Neural progenitor cell (in vitro differentiated cells): ENCODE results near the gene MAGI1.

Experiments
- EZH2 ChIP-seq: fragments of 200-600 bp; sonication (generic); IDR thresholded peaks from 2 replicates; pipeline ENCODE4 v1.6.1; 2017; ENCODE audit warnings: antibody characterized with exemption, mild to moderate bottlenecking, moderate library complexity
- EZH2phosphoT487 ChIP-seq: fragments of 200-600 bp; sonication (generic); IDR thresholded peaks from 2 replicates; pipeline ENCODE4 v1.6.1; 2017; ENCODE audit warnings: antibody characterized with exemption
- TF ChIP-seq, protein P1 (sequence below): fragments of 200-600 bp; sonication (generic); IDR thresholded peaks from 2 replicates; pipeline ENCODE4 v1.5.1; 2017; ENCODE audit warnings: antibody characterized with exemption, mild to moderate bottlenecking

DNA sequence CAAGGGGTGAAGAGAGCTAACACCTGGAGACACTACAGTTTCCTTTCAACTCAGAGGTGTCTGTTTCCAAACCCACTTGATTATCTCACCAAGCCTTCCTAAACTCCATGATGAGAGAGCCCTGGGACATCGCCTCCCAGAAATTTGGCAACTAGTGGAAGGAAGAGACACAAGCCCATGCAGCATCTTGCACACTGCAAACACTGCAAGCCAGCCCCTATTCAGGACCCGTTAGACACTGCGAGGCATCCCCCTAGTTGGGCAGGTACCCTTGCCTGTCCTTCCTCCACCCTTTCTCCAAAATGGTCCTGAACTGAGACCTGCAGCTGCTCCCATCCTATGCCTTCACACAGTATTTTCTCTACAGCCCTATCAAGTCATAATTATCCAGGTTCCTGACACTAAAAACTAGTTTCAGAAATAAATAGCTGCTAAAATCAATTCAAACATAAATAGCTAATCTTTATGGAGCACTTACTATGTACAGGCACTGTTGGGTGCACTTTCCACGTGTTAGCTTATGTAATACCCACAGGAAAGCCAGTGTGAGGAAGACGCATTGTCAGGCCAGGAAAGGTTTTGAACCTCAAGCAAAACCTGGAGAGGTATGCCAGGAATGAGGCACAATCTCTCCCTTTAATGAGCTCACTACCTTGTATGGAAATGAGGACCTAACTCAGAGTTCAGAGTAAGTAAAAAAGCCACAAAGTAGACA is 2.8 kb downstream of the MAGI1 start:
- TF ChIP-seq, protein P1, sequence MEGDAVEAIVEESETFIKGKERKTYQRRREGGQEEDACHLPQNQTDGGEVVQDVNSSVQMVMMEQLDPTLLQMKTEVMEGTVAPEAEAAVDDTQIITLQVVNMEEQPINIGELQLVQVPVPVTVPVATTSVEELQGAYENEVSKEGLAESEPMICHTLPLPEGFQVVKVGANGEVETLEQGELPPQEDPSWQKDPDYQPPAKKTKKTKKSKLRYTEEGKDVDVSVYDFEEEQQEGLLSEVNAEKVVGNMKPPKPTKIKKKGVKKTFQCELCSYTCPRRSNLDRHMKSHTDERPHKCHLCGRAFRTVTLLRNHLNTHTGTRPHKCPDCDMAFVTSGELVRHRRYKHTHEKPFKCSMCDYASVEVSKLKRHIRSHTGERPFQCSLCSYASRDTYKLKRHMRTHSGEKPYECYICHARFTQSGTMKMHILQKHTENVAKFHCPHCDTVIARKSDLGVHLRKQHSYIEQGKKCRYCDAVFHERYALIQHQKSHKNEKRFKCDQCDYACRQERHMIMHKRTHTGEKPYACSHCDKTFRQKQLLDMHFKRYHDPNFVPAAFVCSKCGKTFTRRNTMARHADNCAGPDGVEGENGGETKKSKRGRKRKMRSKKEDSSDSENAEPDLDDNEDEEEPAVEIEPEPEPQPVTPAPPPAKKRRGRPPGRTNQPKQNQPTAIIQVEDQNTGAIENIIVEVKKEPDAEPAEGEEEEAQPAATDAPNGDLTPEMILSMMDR = no peak
- TF ChIP-seq EZH2 = no peak
- no peak for TF ChIP-seq EZH2phosphoT487
